Thyroid gland (tissue), 4 donors: ENCODE results near the gene DUSP7. TPM values are rescaled to one million over a fixed set of nuclear protein-coding genes. Genes with fewer than 3 reads are reported as not detected.

Experiments used
- DNase-seq, 2 donors: peaks; one replicate each; pipeline ENCODE4 v3.0.0-alpha.2; 2019
- H3K27ac ChIP-seq, 3 donors: fragments of 200-600 bp; sonication (generic); 1 replicate in 2 of 3; 2 replicates in 1 of 3; pipeline ENCODE4 v1.5.1; 2016 to 2019; ENCODE audit warnings: mild to moderate bottlenecking in 1 of 3, moderate library complexity in 1 of 3
- H3K27me3 ChIP-seq: fragments of 200-600 bp; sonication (generic); one replicate; pipeline ENCODE4 v1.5.1; 2019
- H3K36me3 ChIP-seq, 2 donors: fragments of 200-600 bp; sonication (generic); one replicate each; pipeline ENCODE4 v1.5.1; 2016 to 2019
- H3K4me1 ChIP-seq, 2 donors: fragments of 200-600 bp; sonication (generic); one replicate each; pipeline ENCODE4 v1.5.1; 2017 to 2019
- H3K4me3 ChIP-seq, 3 donors: fragments of 200-600 bp; sonication (generic); replicated peaks in 1 of 3; 1 replicate in 2 of 3; 2 replicates in 1 of 3; pipeline ENCODE4 v1.5.1; 2016; ENCODE audit warnings: mild to moderate bottlenecking in 1 of 3
- H3K9me3 ChIP-seq: fragments of 200-600 bp; sonication (generic); one replicate; pipeline ENCODE4 v1.5.1; 2017
- POLR2A ChIP-seq, 2 donors: fragments of 450-650 bp; IDR thresholded peaks; one replicate each; pipeline ENCODE4 v1.6.1; 2017; ENCODE audit warnings: antibody characterized with exemption in 2 of 2, mild to moderate bottlenecking in 2 of 2, moderate library complexity in 1 of 2
- WGBS, 2 donors: methylation state at CpG; one replicate each; pipeline ENCODE4 v1.1.5; 2017; 5-methylcytosine and 5-hydroxymethylcytosine counted together
- intact Hi-C: fragments of 100-400 bp; cut with DNase I; formaldehyde crosslinking; loops from one replicate; pipeline ENCODE4 v1.15.1; 2023
- total RNA-seq, 4 donors: library from RNA; depleted of rRNA; stranded (reverse); fragments of >200 nt; gene quantifications; one replicate each; pipeline ENCODE4 v1.2.3, GENCODE V29; 2016
- TF ChIP-seq, protein P1 (sequence below), 6 experiments: fragments of 200-600 bp in 3 of 6; fragments of 450-650 bp in 3 of 6; sonication (generic) in 3 of 6; IDR thresholded peaks; one replicate each; pipeline ENCODE4 v1.5.1; 2016 to 2019; ENCODE audit warnings: antibody characterized with exemption in 6 of 6, mild to moderate bottlenecking in 2 of 6, inconsistent platforms in 1 of 6, moderate library complexity in 1 of 6

DUSP7 gene
- total RNA-seq, 4 donors from 2014 or later: 6.9 to 10.6 (median 10.4) TPM

DNA sequence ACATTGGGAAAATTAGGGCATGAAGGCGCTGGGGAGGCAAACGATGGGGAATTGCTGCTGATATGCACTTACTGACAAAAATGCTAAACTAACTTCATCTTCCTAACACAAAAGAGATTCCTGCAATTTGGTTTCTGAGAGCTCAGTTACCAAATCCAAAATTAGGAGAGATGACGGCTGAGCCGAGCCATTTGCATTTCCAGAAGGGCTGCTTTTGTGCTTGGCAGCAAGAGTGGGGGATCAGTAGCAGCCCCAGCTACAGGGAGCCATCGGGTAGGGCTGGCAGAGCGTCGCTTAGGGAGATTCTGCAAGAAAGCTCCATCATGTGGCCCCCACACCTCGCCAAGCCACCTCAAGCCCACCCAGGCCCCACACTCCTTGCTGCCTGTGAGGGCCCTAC lies 16.1 kb upstream of the DUSP7 start:
- Histone ChIP-seq H3K27ac (no peak overlapping the region), H3K9me3 (no peaks in the 10 kb centered on the region), H3K4me3 (no peak overlapping the region), H3K4me1 (peaks cover 19 to 22% of the 10 kb centered on the region in 2 donors), H3K36me3 (no peaks in the 10 kb centered on the region), H3K27me3 (no peaks in the 10 kb centered on the region)
- 87 to 97% methylated on average over 7 to 8 of the region's 8 CpGs for WGBS, 2 donors
- DNase-seq: no peak
- intact Hi-C loops: no loop called here
- TF ChIP-seq, protein P1, sequence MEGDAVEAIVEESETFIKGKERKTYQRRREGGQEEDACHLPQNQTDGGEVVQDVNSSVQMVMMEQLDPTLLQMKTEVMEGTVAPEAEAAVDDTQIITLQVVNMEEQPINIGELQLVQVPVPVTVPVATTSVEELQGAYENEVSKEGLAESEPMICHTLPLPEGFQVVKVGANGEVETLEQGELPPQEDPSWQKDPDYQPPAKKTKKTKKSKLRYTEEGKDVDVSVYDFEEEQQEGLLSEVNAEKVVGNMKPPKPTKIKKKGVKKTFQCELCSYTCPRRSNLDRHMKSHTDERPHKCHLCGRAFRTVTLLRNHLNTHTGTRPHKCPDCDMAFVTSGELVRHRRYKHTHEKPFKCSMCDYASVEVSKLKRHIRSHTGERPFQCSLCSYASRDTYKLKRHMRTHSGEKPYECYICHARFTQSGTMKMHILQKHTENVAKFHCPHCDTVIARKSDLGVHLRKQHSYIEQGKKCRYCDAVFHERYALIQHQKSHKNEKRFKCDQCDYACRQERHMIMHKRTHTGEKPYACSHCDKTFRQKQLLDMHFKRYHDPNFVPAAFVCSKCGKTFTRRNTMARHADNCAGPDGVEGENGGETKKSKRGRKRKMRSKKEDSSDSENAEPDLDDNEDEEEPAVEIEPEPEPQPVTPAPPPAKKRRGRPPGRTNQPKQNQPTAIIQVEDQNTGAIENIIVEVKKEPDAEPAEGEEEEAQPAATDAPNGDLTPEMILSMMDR (IDR thresholded peaks at IDR 0.05): no peak
- no peak for TF ChIP-seq POLR2A (IDR thresholded peaks at IDR 0.05)

DNA sequence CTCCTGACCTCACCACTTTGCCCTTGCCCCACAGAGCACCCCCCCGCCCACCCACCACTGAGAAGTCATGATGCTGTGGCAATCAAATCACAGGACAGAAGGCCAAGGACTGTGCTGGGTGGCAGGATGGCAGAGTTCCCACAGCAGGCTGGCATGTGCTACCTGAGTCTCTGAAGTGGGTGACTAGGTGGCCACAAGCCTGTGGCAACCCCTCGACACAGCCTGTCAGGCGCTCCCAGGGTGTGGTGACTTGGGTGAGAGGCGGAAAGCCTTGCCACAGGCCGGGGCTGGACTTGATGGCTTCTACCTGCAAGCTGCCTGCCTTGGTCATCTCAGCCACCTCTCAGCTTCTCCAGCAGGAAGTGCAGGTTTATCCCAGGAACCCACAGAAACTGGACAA lies 15.6 kb upstream of the DUSP7 start:
- intact Hi-C loops: no loop called here
- no peak overlapping the region for H3K4me3 ChIP-seq
- DNase-seq: no peak
- H3K4me1 ChIP-seq: peaks cover 19 to 22% of the 10 kb centered on the region in 2 donors
- no peaks in the 10 kb centered on the region for H3K36me3 ChIP-seq
- no peak overlapping the region for H3K27ac ChIP-seq
- no peaks in the 10 kb centered on the region for H3K9me3 ChIP-seq
- WGBS, 2 donors: 90 to 94% methylated on average over 4 to 5 of the region's 5 CpGs
- TF ChIP-seq POLR2A (IDR thresholded peaks at IDR 0.05): no peak
- TF ChIP-seq, protein P1 (IDR thresholded peaks at IDR 0.05): no peak
- no peaks in the 10 kb centered on the region for H3K27me3 ChIP-seq

GRCh38 chr3:52070724-52071621 lies 14.6 kb upstream of the DUSP7 start:
- intact Hi-C loops: no loop called here
- TF ChIP-seq, protein P1 (IDR thresholded peaks at IDR 0.05): peak in 3 of 6 experiments; percentile 31 to 50 (median 33)
- TF ChIP-seq POLR2A (IDR thresholded peaks at IDR 0.05): peak in 1 of 2 donors; percentile 43
- Histone ChIP-seq H3K4me3 (no peak overlapping the region), H3K27ac (peak overlapping the region; percentile 70 to 93 (median 82)), H3K27me3 (no peaks in the 10 kb centered on the region), H3K4me1 (peaks cover 19 to 22% of the 10 kb centered on the region in 2 donors), H3K9me3 (no peaks in the 10 kb centered on the region), H3K36me3 (no peaks in the 10 kb centered on the region)
- 43 to 61% methylated on average over 11 to 22 of the region's 22 CpGs for WGBS, 2 donors
- peak; percentile 89 to 91 for DNase-seq

GRCh38 chr3:52069855-52070254 lies 13.5 kb upstream of the DUSP7 start:
- Histone ChIP-seq H3K4me3 (no peak overlapping the region), H3K27ac (peak overlapping the region in 2 of 3 donors; percentile 82 to 93), H3K27me3 (no peaks in the 10 kb centered on the region), H3K4me1 (peaks cover 19 to 22% of the 10 kb centered on the region in 2 donors), H3K36me3 (no peaks in the 10 kb centered on the region), H3K9me3 (no peaks in the 10 kb centered on the region)
- TF ChIP-seq POLR2A (IDR thresholded peaks at IDR 0.05): no peak
- TF ChIP-seq, protein P1 (IDR thresholded peaks at IDR 0.05): no peak
- intact Hi-C loops: no loop called here
- WGBS, 2 donors: 93 to 100% methylated on average over 1 to 4 of the region's 4 CpGs
- DNase-seq: no peak

- H3K9me3 ChIP-seq: no peaks in the 10 kb centered on the region
- H3K4me3 ChIP-seq: no peak overlapping the region
- no peak for TF ChIP-seq POLR2A (IDR thresholded peaks at IDR 0.05)
- TF ChIP-seq, protein P1 (IDR thresholded peaks at IDR 0.05): no peak
- no peak for DNase-seq
- H3K27ac ChIP-seq: no peak overlapping the region
- no peaks in the 10 kb centered on the region for H3K27me3 ChIP-seq
- no peaks in the 10 kb centered on the region for H3K36me3 ChIP-seq
- H3K4me1 ChIP-seq: peaks cover 19 to 22% of the 10 kb centered on the region in 2 donors
- intact Hi-C loops: no loop called here
- WGBS, 2 donors: 94 to 96% methylated on average over 5 of the region's 5 CpGs
Measured at GRCh38 chr3:52069135-52069534, 12.8 kb upstream of the DUSP7 start.
